HS-5 (cell line): ENCODE data around the gene SLC25A21.
"Not testable (repeated sequence)": the region's sequence is repeated elsewhere in the genome, so short reads cannot be mapped to it uniquely, and the experiment has no call there.

ENCODE experiments used
- DNase-seq: peaks from one replicate; pipeline ENCODE4 v3.0.0-alpha.2; 2012; ENCODE audit warnings: low read depth

The SLC25A21 gene

DNA sequence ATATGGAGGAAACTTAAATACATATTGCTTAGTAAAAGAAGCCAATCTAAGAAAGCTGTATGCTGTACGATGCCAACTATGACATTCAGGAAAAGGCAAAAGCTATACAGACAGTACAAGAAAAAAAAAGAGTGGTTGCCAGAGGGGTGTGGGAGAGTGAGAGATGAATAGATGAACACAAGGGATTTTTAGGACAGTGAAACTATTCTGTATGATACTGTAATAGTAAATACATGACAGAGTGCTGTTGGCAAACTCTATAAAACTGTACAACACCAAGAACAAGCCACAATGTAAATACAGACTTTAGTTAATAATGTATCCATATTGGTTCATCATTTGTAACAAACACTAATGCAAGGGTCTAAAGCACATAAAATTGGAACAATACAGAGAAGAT lies 14.5 kb upstream of the SLC25A21 start:
- DNase-seq, result no peak

DNA sequence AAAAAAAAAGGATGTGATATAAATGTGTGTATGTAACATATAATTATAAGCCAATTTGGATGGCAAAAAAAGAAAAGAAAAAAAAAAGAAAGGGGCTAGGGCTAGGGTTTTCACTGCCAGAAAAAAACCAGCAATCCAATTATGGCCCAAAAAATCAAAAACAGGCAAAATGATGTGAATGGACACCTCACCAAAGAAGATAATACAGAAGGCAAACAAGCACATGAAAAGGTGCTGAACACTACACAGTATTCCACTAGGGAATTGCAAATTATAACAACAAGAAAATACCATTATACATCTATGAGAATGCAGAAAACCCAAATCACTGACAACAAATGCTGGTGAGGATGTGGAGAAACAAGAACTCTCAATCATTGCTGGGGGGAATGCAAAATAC lies 13.3 kb upstream of the SLC25A21 start:
- no peak for DNase-seq

DNA sequence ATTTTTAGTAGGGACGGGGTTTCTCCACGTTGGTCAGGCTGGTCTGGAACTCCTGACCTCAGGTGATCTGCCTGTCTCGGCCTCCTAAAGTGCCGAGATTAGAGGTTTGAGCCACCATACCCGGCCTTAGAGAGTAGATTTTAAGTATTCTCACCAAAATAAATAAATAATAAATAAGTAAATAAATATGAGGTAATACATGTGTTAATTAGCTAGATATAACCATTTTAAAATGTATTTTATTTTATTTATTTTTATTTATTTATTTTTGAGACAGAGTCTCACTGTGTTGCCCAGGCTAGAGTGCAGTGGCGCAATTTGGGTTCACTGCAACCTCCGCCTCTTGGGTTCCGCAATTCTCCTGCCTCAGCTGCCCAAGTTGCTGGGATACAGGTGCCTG lies 12.1 kb upstream of the SLC25A21 start:
- DNase-seq, result not testable (repeated sequence)

DNA sequence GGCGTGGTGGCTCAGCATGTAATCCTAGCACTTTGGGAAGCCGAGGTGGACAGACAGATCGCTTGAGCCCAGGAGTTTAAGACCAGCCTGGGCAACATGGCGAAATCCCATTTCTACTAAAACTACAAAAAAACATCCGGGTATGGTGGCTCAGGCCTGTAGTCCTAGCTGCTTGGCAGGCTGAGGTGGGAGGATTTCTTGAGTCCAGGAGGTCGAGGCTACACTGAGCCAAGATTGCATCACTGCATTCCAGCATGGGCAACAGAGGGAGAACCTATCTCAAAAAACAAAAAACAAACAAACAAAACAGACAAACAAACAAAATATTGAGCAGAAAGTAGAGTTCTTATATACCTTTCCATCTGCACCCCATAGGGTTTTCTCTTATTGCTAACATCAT lies 9.0 kb upstream of the SLC25A21 start:
- DNase-seq, result no peak

DNA sequence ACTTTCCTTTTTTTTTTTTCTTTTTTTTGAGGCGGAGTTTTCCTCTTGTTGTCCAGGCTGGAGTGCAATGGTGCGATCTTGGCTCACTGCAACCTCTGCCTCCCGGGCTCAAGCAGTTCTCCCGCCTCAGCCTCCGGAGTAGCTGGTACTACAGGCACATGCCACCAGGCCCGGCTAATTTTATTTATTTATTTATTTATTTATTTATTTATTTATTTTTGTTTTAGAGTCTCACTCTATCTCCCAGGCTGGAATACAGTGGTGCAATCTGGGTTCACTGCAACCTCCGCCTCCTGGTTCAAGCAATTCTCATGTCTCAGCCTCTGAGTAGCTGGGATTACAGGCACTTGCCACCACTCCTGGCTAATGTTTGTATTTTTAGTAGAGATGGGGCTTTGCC lies 8.5 kb upstream of the SLC25A21 start:
- DNase-seq, result not testable (repeated sequence)

DNA sequence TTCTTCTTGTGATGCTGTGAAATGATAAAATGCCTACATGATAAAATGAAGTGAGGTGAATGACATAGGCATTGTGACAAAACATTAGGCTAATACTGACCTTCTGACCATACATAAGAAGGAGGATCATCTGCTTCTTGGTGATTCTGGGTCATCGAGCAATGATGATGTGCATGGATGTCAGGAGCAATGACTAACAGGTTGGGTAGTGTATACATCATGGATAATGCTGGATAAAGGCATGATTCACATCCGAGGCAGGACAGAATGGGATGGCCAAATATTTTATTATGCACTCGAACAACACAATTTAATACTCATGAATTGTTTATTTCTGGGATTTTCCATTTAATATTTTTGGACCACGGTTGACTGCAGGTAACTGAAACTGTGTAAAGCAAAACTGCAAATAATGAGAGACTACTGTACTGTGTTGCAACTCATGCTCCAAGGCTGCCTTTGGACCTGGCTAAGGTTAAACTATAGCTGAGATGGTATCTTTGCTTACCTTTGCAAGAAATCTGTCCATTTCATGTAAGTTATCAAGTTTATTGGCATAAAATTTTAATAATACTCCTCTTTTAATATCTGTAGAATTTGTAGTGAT lies 7.6 kb upstream of the SLC25A21 start:
- DNase-seq, result peak; percentile 70

DNA sequence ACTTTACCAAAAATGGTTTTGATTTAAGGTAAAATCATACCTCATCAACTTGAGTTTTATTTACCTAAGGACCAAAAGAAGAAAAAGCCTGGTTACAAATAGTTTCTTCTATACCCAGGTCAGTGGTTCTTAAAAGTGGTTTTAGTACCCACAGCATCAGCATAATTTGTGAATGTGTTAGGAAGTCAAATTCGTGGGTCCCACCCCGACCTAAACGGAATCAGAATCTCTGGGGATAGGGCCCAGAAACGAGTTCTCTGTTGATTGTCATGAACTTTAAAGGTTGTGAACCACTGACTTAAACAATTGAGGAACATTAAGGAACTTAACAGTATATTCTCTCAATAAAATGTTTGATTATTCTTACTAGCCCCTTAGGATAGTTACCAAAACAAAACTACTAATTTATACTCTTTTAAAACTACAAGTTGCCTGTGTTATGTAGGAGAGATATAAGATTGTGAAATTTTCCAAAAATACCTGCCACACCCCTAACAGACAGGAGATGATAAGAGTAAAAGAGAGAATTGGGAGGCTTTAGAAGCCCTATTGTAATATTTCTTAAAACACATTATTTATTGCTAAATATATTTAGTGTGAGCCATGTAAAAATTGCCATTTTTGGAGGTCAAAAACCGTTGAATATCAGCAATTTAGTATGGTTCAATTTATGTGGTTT lies 669 bp upstream of the SLC25A21 start:
- DNase-seq, result no peak

DNA sequence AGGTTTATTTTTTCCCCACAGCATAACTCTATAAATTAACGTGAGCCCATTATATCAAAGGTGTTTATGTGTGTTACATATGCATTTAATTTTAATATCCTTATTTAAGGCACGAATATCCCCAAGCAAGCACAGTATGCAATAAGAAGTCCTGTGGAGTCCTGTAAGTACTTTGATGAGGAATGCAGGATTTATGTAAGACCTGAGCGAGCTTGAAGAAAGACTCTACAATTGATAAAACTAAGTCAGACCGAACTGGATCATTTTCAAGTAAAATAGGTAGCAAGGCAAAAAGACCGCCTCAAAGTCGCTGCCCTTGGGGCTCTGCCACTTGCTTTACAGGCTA lies 755 bp downstream of the SLC25A21 start:
- no peak for DNase-seq

DNA sequence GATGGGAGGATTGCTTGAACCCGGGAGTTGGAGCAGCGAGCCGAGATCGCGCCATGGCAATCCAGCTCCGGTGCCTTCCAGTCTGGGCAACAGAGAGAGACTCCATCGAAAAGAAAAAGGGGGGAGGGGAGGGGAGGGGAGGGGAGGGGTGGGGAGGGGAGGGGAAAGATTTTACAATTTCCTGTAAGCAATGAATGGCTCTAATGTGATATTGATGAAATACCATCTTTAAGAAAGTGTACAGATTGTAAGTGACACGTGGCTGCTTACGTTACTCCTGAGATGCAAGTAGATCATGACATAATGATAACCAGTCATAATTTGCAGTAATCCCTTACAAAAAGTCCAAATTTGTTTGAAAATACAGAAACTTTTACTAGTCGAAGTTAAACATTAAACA lies 1.4 kb downstream of the SLC25A21 start:
- no peak for DNase-seq

DNA sequence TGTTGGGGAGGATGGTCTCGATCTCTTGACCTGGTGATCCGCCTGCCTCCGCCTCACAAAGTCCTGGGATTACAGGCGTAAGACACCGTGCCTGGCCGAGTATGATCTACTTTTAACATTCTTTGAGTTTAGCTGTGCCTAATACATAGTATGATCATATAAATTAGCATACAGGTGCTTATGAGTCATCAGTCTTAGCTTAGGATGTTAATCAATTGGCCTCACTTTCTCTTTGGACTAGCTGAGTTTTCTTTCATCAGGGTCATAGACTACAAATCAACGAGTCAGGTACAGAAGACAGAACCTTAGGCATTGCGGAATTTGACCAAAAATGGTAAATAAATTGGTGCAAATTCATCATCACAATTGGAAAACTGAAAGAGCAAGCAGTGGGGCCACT lies 2.2 kb downstream of the SLC25A21 start:
- DNase-seq, result no peak

DNA sequence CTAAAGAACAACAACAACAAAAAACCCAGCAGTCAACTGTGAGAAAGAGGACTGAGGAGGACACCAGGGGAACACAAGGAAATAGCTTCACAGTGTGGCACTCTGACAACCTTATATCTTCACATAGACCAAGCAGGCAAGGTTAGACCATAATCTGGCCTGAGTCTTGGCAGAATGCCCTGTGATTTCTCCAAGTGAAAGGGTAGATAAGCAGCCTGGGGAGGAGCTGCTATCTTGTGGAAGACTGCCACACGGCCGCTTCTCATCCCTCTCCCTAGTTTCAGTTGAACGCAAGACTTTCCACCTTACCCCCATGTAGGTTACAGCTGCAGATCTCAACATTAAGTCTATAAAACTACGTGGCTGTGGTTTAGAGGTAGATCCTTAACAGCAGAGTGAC lies 3.7 kb downstream of the SLC25A21 start:
- DNase-seq, result no peak

DNA sequence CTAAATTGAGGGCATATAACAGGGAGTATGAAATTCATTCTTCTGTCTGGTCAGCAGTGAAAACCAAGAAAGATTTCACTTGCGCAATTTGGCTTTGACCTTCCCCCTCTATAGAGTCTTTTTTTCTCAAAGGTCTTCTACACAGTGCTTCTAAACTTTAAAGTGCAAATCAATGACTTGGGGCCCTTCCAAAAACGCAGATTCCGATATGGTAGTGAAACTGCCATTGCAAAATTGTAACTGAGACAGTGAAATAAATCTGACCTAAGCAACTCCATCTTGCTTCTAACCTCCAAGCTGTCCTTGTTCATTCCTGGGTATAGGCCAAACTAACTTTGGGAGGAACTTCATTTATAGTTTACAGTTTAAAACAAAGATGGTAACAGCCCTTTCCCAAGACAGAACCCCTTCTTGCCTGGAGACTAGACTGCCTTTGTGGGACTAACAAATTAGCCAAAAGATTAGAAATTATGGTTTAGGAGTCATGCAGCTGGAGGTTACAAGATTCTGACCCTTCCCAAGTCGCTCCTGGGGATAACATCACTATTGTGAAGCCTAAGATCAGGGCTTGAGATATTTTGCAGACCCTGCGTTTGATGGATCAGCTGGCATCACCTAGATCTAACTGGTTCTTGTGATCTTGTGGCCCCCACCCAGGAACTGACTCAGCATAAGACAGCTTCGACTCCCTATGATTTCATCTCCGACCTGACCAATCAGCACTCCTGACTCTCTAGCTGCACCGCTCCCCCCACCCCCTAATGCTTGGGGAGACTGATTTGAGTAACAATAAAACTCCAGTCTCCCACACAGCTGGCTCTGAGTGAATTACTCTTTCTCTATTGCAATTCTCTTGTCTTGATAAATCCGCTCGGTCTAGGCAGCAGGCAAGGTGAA lies 5.0 kb downstream of the SLC25A21 start:
- no peak for DNase-seq

DNA sequence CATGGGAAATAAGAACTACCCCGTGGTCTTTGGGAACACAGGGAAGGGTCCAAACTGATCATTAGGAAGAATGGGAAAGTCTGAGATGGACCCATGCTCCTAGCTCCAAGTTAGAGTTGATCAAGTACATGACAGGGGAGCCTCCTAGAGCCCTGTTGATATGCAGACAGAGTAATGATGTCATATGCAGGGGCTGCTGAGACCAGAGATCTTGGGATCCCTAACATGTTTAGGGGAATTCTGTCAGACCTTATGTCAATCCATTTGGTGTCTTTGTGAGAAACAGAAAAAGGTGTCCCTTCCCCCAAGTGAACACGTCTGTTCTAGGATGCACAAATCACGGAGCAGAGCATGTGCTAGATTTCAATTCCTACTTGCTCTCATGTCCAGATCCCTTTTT lies 6.6 kb downstream of the SLC25A21 start:
- DNase-seq, result no peak

DNA sequence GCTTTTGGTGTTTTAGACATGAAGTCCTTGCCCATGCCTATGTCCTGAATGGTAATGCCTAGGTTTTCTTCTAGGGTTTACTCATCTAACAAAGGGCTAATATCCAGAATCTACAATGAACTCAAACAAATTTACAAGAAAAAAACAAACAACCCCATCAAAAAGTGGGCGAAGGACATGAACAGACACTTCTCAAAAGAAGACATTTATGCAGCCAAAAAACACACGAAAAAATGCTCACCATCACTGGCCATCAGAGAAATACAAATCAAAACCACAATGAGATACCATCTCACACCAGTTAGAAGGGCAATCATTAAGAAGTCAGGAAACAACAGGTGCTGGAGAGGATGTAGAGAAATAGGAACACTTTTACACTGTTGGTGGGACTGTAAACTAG lies 10.1 kb downstream of the SLC25A21 start:
- DNase-seq, result not testable (repeated sequence)

DNA sequence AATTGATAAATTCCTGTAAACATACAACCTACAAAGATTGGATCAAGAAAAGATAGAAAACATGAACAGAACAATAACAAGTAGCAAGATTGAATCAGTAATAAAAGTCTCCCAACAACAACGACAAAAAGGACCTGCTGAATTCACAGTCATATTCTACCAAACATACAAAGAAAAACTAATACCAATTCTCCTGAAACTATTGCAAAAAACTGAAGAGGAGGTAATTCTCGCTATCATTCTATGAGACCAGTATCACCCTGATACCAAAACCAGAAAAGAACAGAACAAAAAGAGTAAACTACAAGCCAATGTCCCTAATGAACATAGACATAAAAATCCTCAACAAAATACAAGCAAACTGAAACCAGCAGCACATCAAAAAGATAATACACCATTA lies 14.4 kb downstream of the SLC25A21 start:
- no peak for DNase-seq

DNA sequence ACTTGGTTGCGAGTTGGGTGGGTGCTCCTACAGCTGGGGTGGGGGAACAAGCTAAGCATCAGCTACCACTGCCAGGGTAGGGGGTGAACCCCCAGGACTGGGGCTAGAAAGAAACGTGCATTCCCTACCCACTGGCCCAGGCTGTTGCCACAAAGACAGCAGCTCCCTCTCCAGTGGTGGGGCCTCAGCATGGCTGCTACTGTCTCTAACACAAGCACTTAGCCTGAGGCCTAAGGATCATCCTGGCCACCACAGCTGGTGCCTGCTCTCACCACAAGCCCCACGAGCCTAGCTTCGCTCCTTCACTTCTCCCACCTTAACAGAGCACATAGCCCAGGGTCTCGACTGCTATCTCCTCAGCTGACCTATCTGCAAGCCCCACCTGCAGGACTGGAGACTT lies 18.9 kb downstream of the SLC25A21 start:
- no peak for DNase-seq

DNA sequence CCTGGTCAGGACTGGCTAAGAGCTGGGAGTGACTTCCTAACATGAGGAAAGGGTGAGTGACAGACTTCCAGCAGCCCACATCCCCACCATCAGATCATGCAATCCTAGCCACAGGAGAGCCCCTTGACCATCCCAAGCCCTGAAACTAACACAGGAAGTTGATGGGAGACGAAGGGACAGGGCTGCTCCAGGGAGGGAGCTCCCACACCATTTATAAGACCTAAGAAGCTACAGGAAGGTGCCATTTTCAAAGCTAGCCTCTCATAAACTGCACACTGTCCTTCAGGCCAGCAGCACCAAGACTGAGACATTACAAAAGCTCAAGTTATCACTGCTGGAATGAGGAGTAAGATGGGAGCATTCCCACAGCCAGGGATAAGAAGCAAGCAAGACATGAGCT lies 19.4 kb downstream of the SLC25A21 start:
- DNase-seq, result no peak

DNA sequence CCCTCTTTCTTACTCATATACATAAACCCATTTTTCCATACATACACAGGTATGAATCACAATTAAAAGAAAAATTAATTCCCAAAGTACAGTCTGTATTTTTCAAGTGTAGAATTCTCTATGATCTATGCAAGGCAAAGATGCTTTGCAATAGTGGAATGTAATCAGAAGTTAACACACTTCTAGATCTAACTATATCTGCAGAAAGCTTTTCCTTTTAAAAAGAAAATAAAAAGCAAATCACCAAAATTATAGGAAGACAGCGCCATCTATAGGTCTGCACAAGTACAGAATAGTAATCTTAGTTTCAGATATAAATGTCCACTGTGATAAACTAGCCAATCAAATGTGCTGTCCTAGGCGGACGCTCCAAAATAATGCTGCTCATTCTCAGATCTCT lies 22.0 kb downstream of the SLC25A21 start:
- DNase-seq, result no peak

DNA sequence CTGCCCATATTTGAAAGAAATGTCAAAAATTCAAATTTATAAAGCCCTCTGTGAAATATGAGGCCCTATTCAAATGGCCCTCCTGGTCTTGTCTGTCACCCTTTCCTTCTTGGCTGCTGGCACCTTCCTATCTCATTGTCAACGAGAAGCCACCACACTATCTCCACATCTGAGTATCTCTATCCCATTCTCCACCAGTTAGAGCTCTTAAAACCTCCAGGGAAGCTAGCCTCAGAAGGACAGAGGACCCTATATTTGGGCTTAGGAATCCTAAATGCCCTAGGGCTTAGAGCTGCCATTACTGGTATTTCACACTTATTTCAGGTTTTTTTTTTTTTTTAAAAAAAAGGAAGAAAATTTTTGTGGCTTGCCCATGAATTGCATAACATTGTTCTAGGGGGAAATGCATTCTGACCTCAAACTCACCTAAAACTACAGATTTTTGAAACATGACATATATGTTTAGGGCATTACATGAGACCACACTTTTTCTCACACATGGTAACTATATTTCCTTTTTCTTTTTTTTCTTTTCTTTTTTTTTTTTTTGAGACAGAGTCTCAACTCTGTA lies 25.0 kb downstream of the SLC25A21 start:
- no peak for DNase-seq

DNA sequence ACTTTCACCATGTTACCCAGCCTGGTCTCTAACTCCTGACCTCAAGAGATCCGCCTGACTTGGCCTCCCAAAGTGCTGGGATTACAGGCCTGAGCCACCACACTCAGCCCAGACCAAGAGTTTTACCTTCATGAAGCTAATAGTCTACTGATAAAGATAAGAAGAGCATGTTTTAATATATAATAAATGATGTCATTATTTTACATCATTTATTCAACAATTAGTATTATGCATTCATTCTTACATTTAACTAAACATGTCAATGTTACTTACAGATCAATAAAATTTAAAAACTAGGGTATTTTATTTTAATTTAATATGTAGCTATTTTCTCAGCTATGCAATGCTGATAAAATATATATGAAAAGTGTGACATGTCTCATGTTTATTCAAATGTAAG lies 26.0 kb downstream of the SLC25A21 start:
- not testable (repeated sequence) for DNase-seq

DNA sequence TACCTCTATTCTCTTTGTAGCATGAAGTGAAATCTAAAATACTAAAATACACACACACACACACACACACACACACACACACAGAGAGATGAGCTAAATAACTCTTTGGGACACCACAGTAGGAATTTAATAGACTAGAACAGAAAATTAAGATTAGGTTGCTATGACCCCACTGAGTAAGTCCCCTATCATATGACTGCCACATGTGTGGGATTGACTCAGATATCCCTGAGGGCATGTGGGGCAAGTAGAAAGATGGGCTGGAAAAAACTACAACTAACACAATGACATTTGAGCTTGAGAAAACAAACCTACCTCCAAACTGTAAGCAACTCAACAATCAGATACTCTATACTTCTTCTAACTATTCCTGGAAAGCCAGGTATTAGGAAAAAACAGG lies 27.0 kb downstream of the SLC25A21 start:
- DNase-seq, result no peak

DNA sequence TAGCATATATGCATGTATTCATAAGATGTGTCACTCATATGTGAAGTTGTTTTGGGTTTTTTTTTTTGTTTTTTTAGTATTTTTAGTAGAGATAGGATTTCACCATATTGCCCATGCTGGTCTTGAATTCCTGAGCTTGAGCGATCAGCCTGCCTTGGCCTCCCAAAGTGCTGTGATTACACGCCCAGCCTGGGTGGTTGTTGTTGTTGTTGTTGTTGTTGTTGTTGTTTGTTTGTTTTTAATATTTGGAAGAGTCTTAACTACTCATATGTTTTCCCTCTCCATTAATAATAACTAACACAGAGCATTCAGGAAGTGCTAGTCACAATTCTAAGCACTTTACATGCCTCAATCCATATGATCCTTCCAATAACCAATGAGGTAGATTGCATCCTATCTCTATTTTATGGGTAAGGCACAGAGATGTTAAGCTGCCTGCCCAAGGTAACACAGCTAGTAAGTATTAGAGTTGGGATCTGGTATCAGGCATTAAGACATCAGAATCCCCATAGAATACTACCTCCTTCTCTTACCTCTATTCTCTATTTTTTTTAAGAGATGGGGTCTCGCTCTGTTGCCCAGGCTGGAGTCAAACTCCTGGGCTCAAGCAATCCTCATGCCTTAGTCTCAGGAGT lies 27.6 kb downstream of the SLC25A21 start:
- no peak for DNase-seq

DNA sequence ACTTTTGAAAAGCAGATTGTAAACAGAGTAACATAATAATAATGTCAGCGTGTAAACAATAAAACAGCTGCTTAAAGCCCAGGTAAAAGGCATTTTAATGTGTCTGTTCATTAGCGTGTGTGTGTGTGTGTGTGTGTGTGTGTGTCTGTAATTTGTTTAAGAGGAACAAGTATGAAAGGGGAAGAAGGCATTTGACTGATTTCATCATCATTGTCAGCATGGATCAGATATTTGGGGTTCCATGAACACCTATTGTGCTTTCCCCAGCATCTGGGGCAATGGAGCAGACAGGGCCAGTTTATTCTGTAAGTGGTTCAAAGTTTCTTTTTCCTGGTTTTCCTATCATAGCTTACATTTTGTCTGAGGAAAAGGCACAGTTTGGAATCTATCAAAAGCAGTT lies 28.9 kb downstream of the SLC25A21 start:
- DNase-seq, result no peak
